Stimulated activated CD8-positive, alpha-beta memory T cell treated with anti-CD3 and anti-CD28 coated beads, Interleukin-15, amount 100 ng/mL, for 48 hours (primary cell): Measurements from ENCODE around the gene GOPC.

Experiments
- DNase-seq, 2 donors: peaks; one replicate each; pipeline ENCODE4 v3.0.0-alpha.2; 2020; ENCODE audit warnings: low read depth in 2 of 2

GOPC gene

GRCh38 chr6:117514655-117515054 lies 87.7 kb downstream of the GOPC start:
- DNase-seq = no peak

GRCh38 chr6:117513778-117514365 lies 88.4 kb downstream of the GOPC start:
- DNase-seq = no peak

GRCh38 chr6:117512987-117513573 lies 89.2 kb downstream of the GOPC start:
- no peak for DNase-seq

GRCh38 chr6:117512056-117512828 lies 90.1 kb downstream of the GOPC start:
- DNase-seq = no peak
